Vagina (tissue), 2 donors: ENCODE data around the gene RXYLT1.

Experiments
- CTCF ChIP-seq, 3 experiments: fragments of 450-650 bp in 2 of 3; fragments of 200-600 bp in 1 of 3; sonication (generic) in 1 of 3; IDR thresholded peaks; one replicate each; pipeline ENCODE4 v1.5.1; 2017 to 2019; ENCODE audit warnings: antibody characterized with exemption in 3 of 3, mild to moderate bottlenecking in 2 of 3, moderate library complexity in 2 of 3
- POLR2A ChIP-seq, 2 donors: fragments of 450-650 bp; IDR thresholded peaks; one replicate each; pipeline ENCODE4 v1.6.1; 2017; ENCODE audit warnings: antibody characterized with exemption in 2 of 2, mild to moderate bottlenecking in 2 of 2, moderate library complexity in 2 of 2

GRCh38 chr12:63795032-63795687 is 15.5 kb downstream of the RXYLT1 start:
- TF ChIP-seq POLR2A (IDR thresholded peaks at IDR 0.05) (no peak), CTCF (IDR thresholded peaks at IDR 0.05) (no peak)
